Measurements from ENCODE around the gene DLGAP5. TPM values are rescaled to one million over a fixed set of nuclear protein-coding genes. Genes with fewer than 3 reads are reported as not detected.
A peak's percentile ranks its signal among the peaks of the same experiment; 100 is the strongest.

Gene DLGAP5
- total RNA-seq, 2 experiments from 2014 or later, result 117 to 120 TPM

- no peak overlapping the region for H3K27ac Mint-ChIP-seq
- CTCF ChIA-PET, result no interaction called here
- no peak for DNase-seq
- no peaks in the 10 kb centered on the region for H3K9me3 Mint-ChIP-seq
- no peak overlapping the region for H3K4me3 Mint-ChIP-seq
- H3K36me3 Mint-ChIP-seq (ENCODE audit: low read depth), result no peaks in the 10 kb centered on the region
- intact Hi-C loops (cut with micrococcal nuclease), result no loop called here
- no peaks in the 10 kb centered on the region for H3K27me3 Mint-ChIP-seq (ENCODE audit: low read depth)
- H3K4me1 Mint-ChIP-seq (ENCODE audit: low read depth), result no peaks in the 10 kb centered on the region
These were observed 75.9 kb downstream of the DLGAP5 start for GRCh38 chr14:55115460-55115859.

- CTCF ChIA-PET, result no interaction called here
- no peaks in the 10 kb centered on the region for H3K36me3 Mint-ChIP-seq (ENCODE audit: low read depth)
- H3K4me3 Mint-ChIP-seq, result no peak overlapping the region
- H3K27me3 Mint-ChIP-seq (ENCODE audit: low read depth), result no peaks in the 10 kb centered on the region
- H3K4me1 Mint-ChIP-seq (ENCODE audit: low read depth), result no peaks in the 10 kb centered on the region
- no peaks in the 10 kb centered on the region for H3K9me3 Mint-ChIP-seq
- intact Hi-C loops (cut with micrococcal nuclease), result no loop called here
- DNase-seq, result no peak
- H3K27ac Mint-ChIP-seq, result no peak overlapping the region
These were observed 76.7 kb downstream of the DLGAP5 start for GRCh38 chr14:55114720-55115119.

GRCh38 chr14:55111122-55111708 is 80.2 kb downstream of the DLGAP5 start:
- no peaks in the 10 kb centered on the region for H3K9me3 Mint-ChIP-seq
- CTCF ChIA-PET, result no interaction called here

GRCh38 chr14:55109836-55110235 is 81.5 kb downstream of the DLGAP5 start:
- CTCF ChIA-PET, result interaction anchor here (0.6 kb wide), 2 partner anchors 63 to 95 kb away, joined by 3 read pairs; no protein-coding TSS in a partner anchor
- no peak overlapping the region for H3K4me3 Mint-ChIP-seq
- intact Hi-C loops (cut with micrococcal nuclease), result no loop called here
- peaks cover 8% of the 10 kb centered on the region for H3K4me1 Mint-ChIP-seq (ENCODE audit: low read depth)
- no peak overlapping the region for H3K27ac Mint-ChIP-seq
- no peaks in the 10 kb centered on the region for H3K9me3 Mint-ChIP-seq
- no peak for DNase-seq
- H3K27me3 Mint-ChIP-seq (ENCODE audit: low read depth), result no peaks in the 10 kb centered on the region
- H3K36me3 Mint-ChIP-seq (ENCODE audit: low read depth), result no peaks in the 10 kb centered on the region

More at GRCh38 chr14:55111122-55111708, 80.2 kb downstream of the DLGAP5 start:
- Mint-ChIP-seq H3K27me3 (ENCODE audit: low read depth) (no peaks in the 10 kb centered on the region), H3K4me1 (ENCODE audit: low read depth) (peaks cover 8% of the 10 kb centered on the region), H3K4me3 (no peak overlapping the region), H3K27ac (no peak overlapping the region), H3K36me3 (ENCODE audit: low read depth) (no peaks in the 10 kb centered on the region)
- intact Hi-C loops (cut with micrococcal nuclease), result no loop called here
- DNase-seq, result no peak

GRCh38 chr14:55107766-55108554 is 83.4 kb downstream of the DLGAP5 start:
- Mint-ChIP-seq H3K4me3 (no peak overlapping the region), H3K27ac (no peak overlapping the region)
- DNase-seq, result peak; percentile 25

GRCh38 chr14:55105991-55106390 is 85.4 kb downstream of the DLGAP5 start:
- DNase-seq, result no peak
- H3K4me3 Mint-ChIP-seq, result no peak overlapping the region
- intact Hi-C loops (cut with micrococcal nuclease), result no loop called here
- peaks cover 32% of the 10 kb centered on the region for H3K4me1 Mint-ChIP-seq (ENCODE audit: low read depth)
- no peaks in the 10 kb centered on the region for H3K9me3 Mint-ChIP-seq
- no peak overlapping the region for H3K27ac Mint-ChIP-seq
- H3K27me3 Mint-ChIP-seq (ENCODE audit: low read depth), result no peaks in the 10 kb centered on the region
- no peaks in the 10 kb centered on the region for H3K36me3 Mint-ChIP-seq (ENCODE audit: low read depth)
- CTCF ChIA-PET, result interaction anchor here (0.6 kb wide), 2 partner anchors 8 to 165 kb away, joined by 4 read pairs; no protein-coding TSS in a partner anchor

More at GRCh38 chr14:55107766-55108554, 83.4 kb downstream of the DLGAP5 start:
- H3K36me3 Mint-ChIP-seq (ENCODE audit: low read depth), result no peaks in the 10 kb centered on the region
- H3K9me3 Mint-ChIP-seq, result no peaks in the 10 kb centered on the region
- no peaks in the 10 kb centered on the region for H3K27me3 Mint-ChIP-seq (ENCODE audit: low read depth)
- CTCF ChIA-PET, result no interaction called here
- H3K4me1 Mint-ChIP-seq (ENCODE audit: low read depth), result peaks cover 21% of the 10 kb centered on the region
- intact Hi-C loops (cut with micrococcal nuclease), result no loop called here

GRCh38 chr14:55103971-55104954 is 87.1 kb downstream of the DLGAP5 start:
- Mint-ChIP-seq H3K27ac (peak overlapping the region; percentile 32), H3K27me3 (ENCODE audit: low read depth) (no peaks in the 10 kb centered on the region), H3K4me1 (ENCODE audit: low read depth) (peaks cover 32% of the 10 kb centered on the region), H3K4me3 (no peak overlapping the region), H3K36me3 (ENCODE audit: low read depth) (no peaks in the 10 kb centered on the region), H3K9me3 (no peaks in the 10 kb centered on the region)
- intact Hi-C loops (cut with micrococcal nuclease), result loop anchor here (1.0 kb wide), 1 partner anchor 32 kb away; no protein-coding TSS in a partner anchor
- no peak for DNase-seq
- CTCF ChIA-PET, result interaction anchor here (1.2 to 1.5 kb wide), 3 partner anchors 55 to 334 kb away, joined by 3 to 4 read pairs (median 3); partner anchors contain the start of gene DLGAP5

- CTCF ChIA-PET, result interaction anchor here (0.5 to 1.6 kb wide), 6 partner anchors 10 to 335 kb away, joined by 3 to 6 read pairs (median 4); partner anchors contain the start of genes DLGAP5 and MAPK1IP1L
- Mint-ChIP-seq H3K27me3 (ENCODE audit: low read depth) (no peaks in the 10 kb centered on the region), H3K36me3 (ENCODE audit: low read depth) (no peaks in the 10 kb centered on the region), H3K4me1 (ENCODE audit: low read depth) (peaks cover 37% of the 10 kb centered on the region), H3K4me3 (no peak overlapping the region), H3K27ac (peak overlapping the region; percentile 67), H3K9me3 (no peaks in the 10 kb centered on the region)
- intact Hi-C loops (cut with micrococcal nuclease), result loop anchor here (1.0 kb wide), 1 partner anchor 31 kb away; no protein-coding TSS in a partner anchor
- DNase-seq, result peak; percentile 54
These were observed 88.3 kb downstream of the DLGAP5 start for GRCh38 chr14:55103005-55103640.

- peaks cover 38% of the 10 kb centered on the region for H3K4me1 Mint-ChIP-seq (ENCODE audit: low read depth)
- peak; percentile 70 for DNase-seq
These were observed 89.2 kb downstream of the DLGAP5 start for GRCh38 chr14:55102141-55102621.

GRCh38 chr14:55101698-55102097 is 89.7 kb downstream of the DLGAP5 start:
- Mint-ChIP-seq H3K27me3 (ENCODE audit: low read depth) (no peaks in the 10 kb centered on the region), H3K4me3 (no peak overlapping the region), H3K36me3 (ENCODE audit: low read depth) (no peaks in the 10 kb centered on the region), H3K4me1 (ENCODE audit: low read depth) (peaks cover 41% of the 10 kb centered on the region), H3K27ac (no peak overlapping the region), H3K9me3 (no peaks in the 10 kb centered on the region)
- CTCF ChIA-PET, result interaction anchor here (1.6 kb wide), 1 partner anchor 51 kb away, joined by 6 read pairs; the partner anchor contains the start of gene MAPK1IP1L
- intact Hi-C loops (cut with micrococcal nuclease), result loop anchor here (1.0 kb wide), 1 partner anchor 273 kb away; no protein-coding TSS in a partner anchor
- no peak for DNase-seq

More at GRCh38 chr14:55102141-55102621, 89.2 kb downstream of the DLGAP5 start:
- intact Hi-C loops (cut with micrococcal nuclease), result loop anchor here (1.0 kb wide), 1 partner anchor 272 kb away; no protein-coding TSS in a partner anchor
- CTCF ChIA-PET, result interaction anchor here (1.2 to 1.6 kb wide), 2 partner anchors 9 to 51 kb away, joined by 4 to 6 read pairs; partner anchors contain the start of gene MAPK1IP1L
- Mint-ChIP-seq H3K27me3 (ENCODE audit: low read depth) (no peaks in the 10 kb centered on the region), H3K9me3 (no peaks in the 10 kb centered on the region), H3K36me3 (ENCODE audit: low read depth) (no peaks in the 10 kb centered on the region), H3K27ac (no peak overlapping the region), H3K4me3 (no peak overlapping the region)

- DNase-seq, result no peak
- Mint-ChIP-seq H3K27me3 (ENCODE audit: low read depth) (no peaks in the 10 kb centered on the region), H3K36me3 (ENCODE audit: low read depth) (no peaks in the 10 kb centered on the region), H3K9me3 (no peaks in the 10 kb centered on the region), H3K4me3 (no peak overlapping the region), H3K4me1 (ENCODE audit: low read depth) (peaks cover 41% of the 10 kb centered on the region), H3K27ac (no peak overlapping the region)
- intact Hi-C loops (cut with micrococcal nuclease), result loop anchor here (2.0 to 5.0 kb wide), 4 partner anchors 47 to 483 kb away; partner anchors contain the start of genes KTN1, SOCS4 and WDHD1
- CTCF ChIA-PET, result interaction anchor here (0.8 kb wide), 1 partner anchor 10 kb away, joined by 3 read pairs; no protein-coding TSS in a partner anchor
These were observed 91.6 kb downstream of the DLGAP5 start for GRCh38 chr14:55099756-55100155.

All from activated naive CD4-positive, alpha-beta T cell treated with anti-CD3 and anti-CD28 coated beads for 36 hours (primary cell).